ENCODE data around the gene CHURC1. TPM values are rescaled to one million over a fixed set of nuclear protein-coding genes. Genes with fewer than 3 reads are reported as not detected.

The CHURC1 gene
- total and polyA plus RNA-seq, 2 donors, result 69.6 to 75.5 TPM

GRCh38 chr14:64919215-64919614 is 5.0 kb downstream of the CHURC1 start:
- H3K27ac ChIP-seq (ENCODE audit: low read depth), result no peak overlapping the region
- H3K4me3 ChIP-seq (ENCODE audit: low read depth, low read length), result no peak overlapping the region
- no peaks in the 10 kb centered on the region for H3K36me3 ChIP-seq (ENCODE audit: insufficient read depth)
- no peak for DNase-seq (ENCODE audit: extremely low spot score)
- H3K4me1 ChIP-seq (ENCODE audit: insufficient read depth), result peaks cover 1% of the 10 kb centered on the region

- H3K4me3 ChIP-seq (ENCODE audit: low read depth, low read length), result no peak overlapping the region
- DNase-seq (ENCODE audit: extremely low spot score), result no peak
- no peaks in the 10 kb centered on the region for H3K36me3 ChIP-seq (ENCODE audit: insufficient read depth)
- 94% methylated on average over 5 of the region's 5 CpGs for WGBS
- H3K4me1 ChIP-seq (ENCODE audit: insufficient read depth), result peaks cover 1% of the 10 kb centered on the region
- H3K27ac ChIP-seq (ENCODE audit: low read depth), result no peak overlapping the region
Measured at GRCh38 chr14:64919618-64920017, 5.4 kb downstream of the CHURC1 start.

GRCh38 chr14:64920465-64920864 is 6.2 kb downstream of the CHURC1 start:
- Histone ChIP-seq H3K4me3 (ENCODE audit: low read depth, low read length) (no peak overlapping the region), H3K27ac (ENCODE audit: low read depth) (no peak overlapping the region), H3K4me1 (ENCODE audit: insufficient read depth) (peaks cover 1% of the 10 kb centered on the region), H3K36me3 (ENCODE audit: insufficient read depth) (no peaks in the 10 kb centered on the region)
- WGBS, result 78% methylated on average over 2 of the region's 2 CpGs
- DNase-seq (ENCODE audit: extremely low spot score), result no peak

- 89% methylated on average over 3 of the region's 3 CpGs for WGBS
- H3K4me3 ChIP-seq (ENCODE audit: low read depth, low read length), result no peak overlapping the region
- H3K4me1 ChIP-seq (ENCODE audit: insufficient read depth), result no peaks in the 10 kb centered on the region
- H3K27ac ChIP-seq (ENCODE audit: low read depth), result no peak overlapping the region
- peaks cover 3% of the 10 kb centered on the region for H3K36me3 ChIP-seq (ENCODE audit: insufficient read depth)
- DNase-seq (ENCODE audit: extremely low spot score), result no peak
Measured at GRCh38 chr14:64923015-64923414, 8.8 kb downstream of the CHURC1 start.

GRCh38 chr14:64926398-64926995 is 12.2 kb downstream of the CHURC1 start:
- 61% methylated on average over 4 of the region's 4 CpGs for WGBS
- Histone ChIP-seq H3K36me3 (ENCODE audit: insufficient read depth) (peaks cover 3% of the 10 kb centered on the region), H3K27ac (ENCODE audit: low read depth) (no peak overlapping the region), H3K4me3 (ENCODE audit: low read depth, low read length) (no peak overlapping the region), H3K4me1 (ENCODE audit: insufficient read depth) (no peaks in the 10 kb centered on the region)
- no peak for DNase-seq (ENCODE audit: extremely low spot score)

- WGBS, result 85% methylated on average over 3 of the region's 3 CpGs
- DNase-seq (ENCODE audit: extremely low spot score), result no peak
- H3K36me3 ChIP-seq (ENCODE audit: insufficient read depth), result peaks cover 3% of the 10 kb centered on the region
- H3K27ac ChIP-seq (ENCODE audit: low read depth), result no peak overlapping the region
- H3K4me1 ChIP-seq (ENCODE audit: insufficient read depth), result no peaks in the 10 kb centered on the region
- no peak overlapping the region for H3K4me3 ChIP-seq (ENCODE audit: low read depth, low read length)
Measured at GRCh38 chr14:64927031-64927430, 12.8 kb downstream of the CHURC1 start.

GRCh38 chr14:64928239-64929013 is 14.2 kb downstream of the CHURC1 start:
- DNase-seq (ENCODE audit: extremely low spot score), result no peak
- WGBS, result 83% methylated on average over 7 of the region's 7 CpGs
- Histone ChIP-seq H3K4me3 (ENCODE audit: low read depth, low read length) (no peak overlapping the region), H3K27ac (ENCODE audit: low read depth) (peak overlapping the region; percentile 16), H3K4me1 (ENCODE audit: insufficient read depth) (no peaks in the 10 kb centered on the region), H3K36me3 (ENCODE audit: insufficient read depth) (peaks cover 3% of the 10 kb centered on the region)

GRCh38 chr14:64929014-64929359 is 14.7 kb downstream of the CHURC1 start:
- no peak for DNase-seq (ENCODE audit: extremely low spot score)
- Histone ChIP-seq H3K36me3 (ENCODE audit: insufficient read depth) (peaks cover 3% of the 10 kb centered on the region), H3K4me1 (ENCODE audit: insufficient read depth) (no peaks in the 10 kb centered on the region), H3K27ac (ENCODE audit: low read depth) (no peak overlapping the region), H3K4me3 (ENCODE audit: low read depth, low read length) (no peak overlapping the region)
- 89% methylated on average over 3 of the region's 3 CpGs for WGBS

- 53% methylated on average over 3 of the region's 3 CpGs for WGBS
- no peak overlapping the region for H3K4me3 ChIP-seq (ENCODE audit: low read depth, low read length)
- no peak overlapping the region for H3K27ac ChIP-seq (ENCODE audit: low read depth)
- H3K4me1 ChIP-seq (ENCODE audit: insufficient read depth), result no peaks in the 10 kb centered on the region
- DNase-seq (ENCODE audit: extremely low spot score), result no peak
- peaks cover 3% of the 10 kb centered on the region for H3K36me3 ChIP-seq (ENCODE audit: insufficient read depth)
Measured at GRCh38 chr14:64930085-64930843, 16.0 kb downstream of the CHURC1 start.

GRCh38 chr14:64931123-64931522 is 16.9 kb downstream of the CHURC1 start:
- Histone ChIP-seq H3K27ac (ENCODE audit: low read depth) (no peak overlapping the region), H3K4me3 (ENCODE audit: low read depth, low read length) (no peak overlapping the region), H3K4me1 (ENCODE audit: insufficient read depth) (no peaks in the 10 kb centered on the region), H3K36me3 (ENCODE audit: insufficient read depth) (peaks cover 3% of the 10 kb centered on the region)
- WGBS, result 90% methylated on average over 2 of the region's 2 CpGs
- no peak for DNase-seq (ENCODE audit: extremely low spot score)

GRCh38 chr14:64932231-64932630 is 18.0 kb downstream of the CHURC1 start:
- H3K4me3 ChIP-seq (ENCODE audit: low read depth, low read length), result no peak overlapping the region
- H3K36me3 ChIP-seq (ENCODE audit: insufficient read depth), result peaks cover 2% of the 10 kb centered on the region
- H3K27ac ChIP-seq (ENCODE audit: low read depth), result no peak overlapping the region
- H3K4me1 ChIP-seq (ENCODE audit: insufficient read depth), result no peaks in the 10 kb centered on the region
- DNase-seq (ENCODE audit: extremely low spot score), result no peak

- no peak for DNase-seq (ENCODE audit: extremely low spot score)
- WGBS, result 40% methylated on average over 1 of the region's 1 CpG
- no peak overlapping the region for H3K27ac ChIP-seq (ENCODE audit: low read depth)
- H3K4me1 ChIP-seq (ENCODE audit: insufficient read depth), result no peaks in the 10 kb centered on the region
- no peaks in the 10 kb centered on the region for H3K36me3 ChIP-seq (ENCODE audit: insufficient read depth)
- H3K4me3 ChIP-seq (ENCODE audit: low read depth, low read length), result no peak overlapping the region
Measured at GRCh38 chr14:64934338-64934929, 20.2 kb downstream of the CHURC1 start.

- no peak for DNase-seq (ENCODE audit: extremely low spot score)
Measured at GRCh38 chr14:64935508-64935907, 21.3 kb downstream of the CHURC1 start.

More at GRCh38 chr14:64935508-64935907, 21.3 kb downstream of the CHURC1 start:
- Histone ChIP-seq H3K36me3 (ENCODE audit: insufficient read depth) (no peaks in the 10 kb centered on the region), H3K4me1 (ENCODE audit: insufficient read depth) (no peaks in the 10 kb centered on the region), H3K27ac (ENCODE audit: low read depth) (no peak overlapping the region), H3K4me3 (ENCODE audit: low read depth, low read length) (no peak overlapping the region)
- WGBS, result 80% methylated on average over 2 of the region's 2 CpGs
